ENCODE results near the gene KCNQ2. TPM values are rescaled to one million over a fixed set of nuclear protein-coding genes. Genes with fewer than 3 reads are reported as not detected.
A peak's percentile ranks its signal among the peaks of the same experiment; 100 is the strongest.

KCNQ2 gene
- total RNA-seq, 1 donor: 0.36 TPM

DNA sequence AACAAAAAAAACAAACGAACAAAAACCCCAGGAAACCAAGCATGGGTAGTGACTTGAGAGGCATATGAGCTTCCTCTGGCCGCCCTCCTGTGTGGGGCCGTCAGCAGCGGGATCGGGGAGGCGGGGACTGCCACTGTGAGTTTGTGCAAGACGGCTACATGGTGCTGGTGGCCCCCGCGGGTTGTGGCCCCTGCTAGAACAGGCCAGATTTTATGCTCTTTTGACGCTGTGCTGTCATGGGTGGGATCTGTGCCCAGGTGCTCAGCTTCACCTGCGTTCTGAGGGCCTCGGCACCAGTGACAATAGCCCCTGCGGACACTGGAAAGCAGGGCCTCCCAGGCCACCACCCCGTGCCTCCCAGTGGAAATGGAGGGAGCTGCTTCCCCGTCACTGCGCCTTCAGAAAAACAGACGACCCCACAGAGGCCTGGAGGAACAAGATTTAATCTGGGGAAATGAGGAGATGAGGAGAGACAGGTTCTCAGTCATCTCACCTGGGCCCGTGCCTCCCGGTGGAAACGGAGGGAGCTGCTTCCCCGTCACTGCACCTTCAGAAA, 4.7 kb upstream of the KCNQ2 start:
- no peaks in the 10 kb centered on the region for H3K36me3 ChIP-seq (ENCODE audit: insufficient read depth, low read length)
- TF ChIP-seq CTCF (IDR thresholded peaks at IDR 0.05; ENCODE audit: extremely low read depth, low read depth, low read length): no peak
- no peak overlapping the region for H2AFZ ChIP-seq (ENCODE audit: low read length)
- H3K4me3 ChIP-seq (ENCODE audit: insufficient read depth, low read length): no peak overlapping the region
- no peak overlapping the region for H3K27ac ChIP-seq (ENCODE audit: low read depth, low read length)
- no peaks in the 10 kb centered on the region for H3K79me2 ChIP-seq (ENCODE audit: insufficient read depth, low read length)
- DNase-seq (ENCODE audit: insufficient read length, low spot score, missing footprints): no peak
- H4K20me1 ChIP-seq (ENCODE audit: insufficient read depth, low read length): no peaks in the 10 kb centered on the region
- H3K4me1 ChIP-seq (ENCODE audit: insufficient read depth, low read length): no peaks in the 10 kb centered on the region
- no peaks in the 10 kb centered on the region for H3K9me3 ChIP-seq (ENCODE audit: low read depth, low read length)
- H3K27me3 ChIP-seq (ENCODE audit: insufficient read depth, low read length): peaks cover 37% of the 10 kb centered on the region
- H3K4me2 ChIP-seq (ENCODE audit: insufficient read depth, low read length): no peak overlapping the region

DNA sequence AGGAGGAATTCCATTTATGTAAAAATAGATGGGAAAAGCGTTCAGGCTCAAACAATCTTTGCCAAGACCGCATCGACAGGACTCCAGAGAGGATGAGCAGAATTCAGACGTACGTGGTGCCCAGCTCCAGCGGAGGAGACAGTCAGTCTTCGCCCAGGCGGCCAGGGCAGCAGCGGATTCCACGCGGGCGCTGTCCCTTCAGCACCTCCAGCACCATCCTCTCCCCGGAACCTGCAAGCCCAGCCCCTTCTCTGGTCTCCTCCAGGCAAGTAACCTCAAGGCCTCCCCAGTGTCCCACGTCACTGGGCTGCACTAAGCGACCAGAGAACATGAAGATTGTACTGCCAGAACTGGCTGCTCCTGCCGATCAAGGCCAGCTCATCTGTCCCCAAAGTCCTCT, 2.8 kb upstream of the KCNQ2 start:
- Histone ChIP-seq H3K9me3 (ENCODE audit: low read depth, low read length) (no peaks in the 10 kb centered on the region), H4K20me1 (ENCODE audit: insufficient read depth, low read length) (no peaks in the 10 kb centered on the region), H3K27ac (ENCODE audit: low read depth, low read length) (no peak overlapping the region), H3K4me2 (ENCODE audit: insufficient read depth, low read length) (no peak overlapping the region), H3K79me2 (ENCODE audit: insufficient read depth, low read length) (no peaks in the 10 kb centered on the region), H3K4me1 (ENCODE audit: insufficient read depth, low read length) (no peaks in the 10 kb centered on the region), H3K36me3 (ENCODE audit: insufficient read depth, low read length) (no peaks in the 10 kb centered on the region), H3K27me3 (ENCODE audit: insufficient read depth, low read length) (peaks cover 48% of the 10 kb centered on the region), H3K4me3 (ENCODE audit: insufficient read depth, low read length) (no peak overlapping the region), H2AFZ (ENCODE audit: low read length) (no peak overlapping the region)
- peak; percentile 96 for DNase-seq (ENCODE audit: insufficient read length, low spot score, missing footprints)
- no peak for TF ChIP-seq CTCF (IDR thresholded peaks at IDR 0.05; ENCODE audit: extremely low read depth, low read depth, low read length)

- Histone ChIP-seq H3K4me1 (ENCODE audit: insufficient read depth, low read length) (no peaks in the 10 kb centered on the region), H2AFZ (ENCODE audit: low read length) (no peak overlapping the region), H3K4me2 (ENCODE audit: insufficient read depth, low read length) (no peak overlapping the region), H3K79me2 (ENCODE audit: insufficient read depth, low read length) (no peaks in the 10 kb centered on the region), H3K27me3 (ENCODE audit: insufficient read depth, low read length) (peaks cover 48% of the 10 kb centered on the region), H3K9me3 (ENCODE audit: low read depth, low read length) (no peaks in the 10 kb centered on the region), H3K4me3 (ENCODE audit: insufficient read depth, low read length) (no peak overlapping the region), H3K36me3 (ENCODE audit: insufficient read depth, low read length) (no peaks in the 10 kb centered on the region), H3K27ac (ENCODE audit: low read depth, low read length) (no peak overlapping the region), H4K20me1 (ENCODE audit: insufficient read depth, low read length) (no peaks in the 10 kb centered on the region)
- DNase-seq (ENCODE audit: insufficient read length, low spot score, missing footprints): no peak
- TF ChIP-seq CTCF (IDR thresholded peaks at IDR 0.05; ENCODE audit: extremely low read depth, low read depth, low read length): no peak
Observed at GRCh38 chr20:63473555-63474449, 1.3 kb upstream of the KCNQ2 start.

DNA sequence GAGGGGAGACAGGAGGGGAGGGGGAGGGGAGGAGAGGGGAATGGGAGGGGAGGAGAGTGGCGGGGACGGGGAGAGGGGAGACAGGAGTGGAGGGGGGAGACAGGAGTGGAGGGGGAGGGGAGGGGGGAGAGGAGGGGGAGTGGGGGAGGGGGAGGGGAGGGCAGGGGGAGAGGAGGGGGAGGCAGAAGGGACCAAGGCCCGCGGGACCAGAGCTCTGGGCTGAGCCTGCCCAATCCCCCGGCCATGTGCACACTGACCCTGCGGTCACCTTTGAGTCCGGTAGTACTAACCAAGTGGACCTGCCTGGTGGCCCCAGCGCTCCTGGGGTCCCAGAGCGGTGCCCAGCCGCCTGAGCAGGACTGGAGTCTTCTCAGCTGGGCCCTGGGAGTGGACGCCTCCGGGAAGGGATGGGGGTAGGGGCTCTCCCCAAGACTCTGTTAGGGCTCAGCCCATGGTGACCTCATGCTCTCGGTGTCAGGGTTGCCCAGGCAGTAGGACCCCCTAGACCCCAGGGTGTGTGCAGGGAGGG, 471 bp upstream of the KCNQ2 start:
- Histone ChIP-seq H3K4me1 (ENCODE audit: insufficient read depth, low read length) (no peaks in the 10 kb centered on the region), H2AFZ (ENCODE audit: low read length) (no peak overlapping the region), H3K4me3 (ENCODE audit: insufficient read depth, low read length) (no peak overlapping the region), H3K9me3 (ENCODE audit: low read depth, low read length) (no peaks in the 10 kb centered on the region), H3K36me3 (ENCODE audit: insufficient read depth, low read length) (no peaks in the 10 kb centered on the region), H3K27ac (ENCODE audit: low read depth, low read length) (no peak overlapping the region), H3K79me2 (ENCODE audit: insufficient read depth, low read length) (no peaks in the 10 kb centered on the region), H3K4me2 (ENCODE audit: insufficient read depth, low read length) (no peak overlapping the region), H4K20me1 (ENCODE audit: insufficient read depth, low read length) (no peaks in the 10 kb centered on the region), H3K27me3 (ENCODE audit: insufficient read depth, low read length) (peaks cover 45% of the 10 kb centered on the region)
- no peak for DNase-seq (ENCODE audit: insufficient read length, low spot score, missing footprints)
- TF ChIP-seq CTCF (IDR thresholded peaks at IDR 0.05; ENCODE audit: extremely low read depth, low read depth, low read length): no peak

All from osteoblast (primary cell).